Right ventricle myocardium superior (tissue), 1 donor: Measurements from ENCODE around the gene LEMD2. TPM values are rescaled to one million over a fixed set of nuclear protein-coding genes. Genes with fewer than 3 reads are reported as not detected.

Experiments used
- ATAC-seq: fragments of 200-7000 bp; cut with Tn5 transposase; one replicate; pipeline ENCODE4 v1.9.1; 2020; ENCODE audit warnings: mild to moderate bottlenecking; ENCODE audit not compliant: poor library complexity
- DNase-seq: peaks from one replicate; pipeline ENCODE4 v3.0.0-alpha.2; 2020
- intact Hi-C: fragments of 100-400 bp; cut with DNase I; formaldehyde crosslinking; loops from one replicate; pipeline ENCODE4 v1.11.2; 2022
- total RNA-seq: library from RNA; stranded (reverse); fragmentation: NEBNext Ultra II Directional; extraction: Animal tissue kit (Norgen Biotek cat#: 25700); gene quantifications from one replicate; pipeline ENCODE4 v1.2.1, GENCODE V29; 2021
- donor health status: DM: no; HTN: yes; CAD: no; lungs with severe emphysema.

The LEMD2 gene
- total RNA-seq, 1 donor from 2014 or later: 19.1 TPM

DNA sequence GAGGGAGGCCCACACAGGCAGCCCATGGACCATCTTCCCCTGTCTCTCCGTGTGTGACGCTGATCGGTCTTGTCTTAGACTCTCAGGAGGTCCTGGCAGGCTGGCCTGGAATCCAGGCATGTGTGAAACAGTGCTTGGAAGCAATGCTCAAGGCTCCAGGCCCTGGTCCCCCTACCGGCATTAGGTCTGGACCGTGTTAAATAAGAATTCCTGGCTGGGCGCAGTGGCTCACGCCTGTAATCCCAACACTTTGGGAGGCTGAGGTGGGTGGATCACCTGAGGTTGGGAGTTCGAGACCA is 55.3 kb downstream of the LEMD2 start:
- intact Hi-C loops: no loop called here
- DNase-seq (peak; percentile 29), ATAC-seq (no peak)

DNA sequence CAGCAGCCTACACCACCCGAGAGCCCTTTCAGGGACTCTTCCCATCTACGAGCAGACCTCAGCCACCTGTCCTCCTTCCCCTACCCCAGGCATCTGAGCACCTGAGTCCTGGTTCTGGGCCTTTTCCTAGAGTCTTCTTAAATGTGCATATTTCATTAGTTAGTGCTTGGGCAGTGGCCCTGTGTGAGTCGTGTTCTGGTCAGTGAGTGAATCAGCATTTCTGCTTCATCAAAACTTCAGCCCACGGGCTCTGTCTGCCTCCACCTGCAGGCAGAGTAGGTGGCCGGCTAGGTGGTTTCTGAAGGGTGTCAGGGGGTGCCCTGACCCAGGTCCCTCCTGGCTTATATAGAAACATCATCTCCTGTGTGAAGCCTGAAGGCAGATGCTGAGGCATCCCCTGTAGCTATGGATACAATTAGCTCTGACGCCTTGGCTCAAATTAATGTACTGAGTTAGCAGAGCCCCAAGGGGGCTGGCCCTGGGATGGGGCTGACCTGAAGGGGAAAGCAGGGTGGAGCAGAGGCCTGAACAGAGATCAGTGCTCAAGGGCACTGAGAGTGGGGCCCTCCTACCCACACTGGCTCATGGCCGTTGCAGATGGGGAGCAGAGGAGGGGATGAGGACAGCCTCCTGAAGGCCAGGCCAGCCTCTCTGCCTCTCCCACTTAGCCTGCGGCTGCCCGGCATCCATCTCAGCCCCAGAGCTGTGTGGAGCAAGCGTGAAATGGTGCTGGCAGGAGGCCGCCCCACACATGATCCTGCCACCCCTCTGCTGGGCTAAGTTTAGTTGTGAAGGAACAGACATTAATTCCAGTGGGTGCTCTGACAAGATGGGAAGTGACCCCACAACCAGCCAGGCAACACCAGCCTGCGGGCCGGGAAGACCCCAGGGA is 55.9 kb downstream of the LEMD2 start:
- DNase-seq (no peak), ATAC-seq (no peak)
- intact Hi-C loops: no loop called here

DNA sequence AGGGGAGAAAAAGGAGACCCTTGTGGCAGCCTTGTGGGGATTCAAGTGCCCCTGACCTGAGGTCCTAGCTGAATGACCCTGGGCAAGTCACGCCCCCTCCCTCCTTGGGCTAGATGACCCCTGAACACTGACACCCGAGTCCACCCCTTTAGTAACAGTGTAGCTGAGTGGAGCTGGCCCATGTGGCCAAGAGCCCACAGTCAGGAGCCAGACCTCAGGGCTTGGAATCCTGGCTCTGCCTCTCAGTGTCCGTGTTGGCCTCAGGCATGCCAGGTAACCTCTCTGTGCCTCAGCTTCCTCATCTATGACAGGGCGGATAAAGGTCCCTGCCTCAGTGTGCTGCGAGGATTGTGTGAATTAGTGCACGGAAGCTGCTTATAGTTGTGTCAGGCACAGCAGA is 56.5 kb downstream of the LEMD2 start:
- ATAC-seq (no peak), DNase-seq (no peak)
- intact Hi-C loops: no loop called here

DNA sequence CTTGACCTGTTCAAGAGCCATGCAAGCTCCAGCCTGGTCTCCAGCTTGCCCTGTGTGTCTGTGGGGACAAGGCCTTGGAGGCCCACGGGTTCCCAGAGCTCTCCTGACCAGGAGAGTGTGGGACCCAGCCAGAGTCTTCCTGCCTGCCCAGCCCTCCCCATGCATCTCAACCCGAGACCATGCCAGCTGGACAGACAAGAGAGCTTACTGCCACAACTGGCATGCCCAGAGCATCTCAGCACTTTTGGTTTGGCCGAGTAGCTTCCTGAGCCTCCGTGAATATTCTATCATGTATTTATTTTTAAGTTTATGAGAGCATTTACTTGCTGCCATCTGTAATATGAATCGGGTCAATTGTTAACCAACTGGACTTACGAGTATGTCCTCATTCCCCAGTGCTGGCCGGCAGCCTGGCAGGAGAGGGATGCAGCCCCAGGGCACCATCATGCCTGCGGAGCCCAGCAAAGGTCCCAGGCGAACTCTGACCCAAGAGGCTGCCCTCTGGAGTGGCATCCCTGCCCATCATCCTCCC is 57.1 kb downstream of the LEMD2 start:
- DNase-seq (no peak), ATAC-seq (peak; percentile 11)
- intact Hi-C loops: no loop called here

DNA sequence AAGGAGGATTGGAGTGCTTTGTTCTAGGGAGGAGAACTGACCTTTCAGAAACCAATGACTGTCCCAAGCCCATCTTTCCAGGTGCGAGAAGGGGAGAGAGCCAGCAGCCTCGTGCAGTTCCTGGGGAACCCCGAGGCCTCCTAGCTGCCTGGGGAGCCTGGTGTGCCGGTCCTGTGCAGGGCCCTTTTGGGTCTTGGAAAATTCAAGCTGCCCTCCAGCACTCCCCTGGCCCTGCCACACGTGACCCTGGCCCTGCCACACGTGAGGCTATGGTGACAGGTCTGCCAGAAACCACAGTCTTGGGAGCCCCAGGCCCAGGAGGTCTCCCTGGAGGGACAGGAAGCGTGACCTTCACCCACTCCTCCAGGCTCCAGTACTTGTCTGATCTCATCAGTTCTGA is 57.9 kb downstream of the LEMD2 start:
- intact Hi-C loops: no loop called here
- DNase-seq: no peak
- ATAC-seq: no peak

DNA sequence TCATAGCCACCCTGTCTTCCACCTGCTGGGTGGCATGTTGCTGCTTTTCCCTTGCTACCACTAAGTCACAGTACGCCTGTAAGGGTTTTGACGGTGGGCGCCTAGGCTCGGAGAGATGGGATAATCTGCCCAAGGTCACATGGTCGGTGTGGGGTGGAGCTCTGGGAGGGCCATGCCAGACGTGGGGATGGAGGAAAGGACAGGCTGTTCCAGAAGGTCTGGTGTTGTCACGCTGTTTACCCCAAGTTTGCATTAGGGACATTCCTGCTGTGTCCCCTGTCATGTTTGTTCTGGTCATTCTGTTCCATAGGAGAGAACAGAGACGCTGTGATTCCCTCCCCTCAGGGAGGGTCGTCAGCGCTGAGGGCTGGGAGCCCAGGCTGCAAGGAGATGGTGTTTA is 58.3 kb downstream of the LEMD2 start:
- peak; percentile 4 for ATAC-seq
- intact Hi-C loops: no loop called here

DNA sequence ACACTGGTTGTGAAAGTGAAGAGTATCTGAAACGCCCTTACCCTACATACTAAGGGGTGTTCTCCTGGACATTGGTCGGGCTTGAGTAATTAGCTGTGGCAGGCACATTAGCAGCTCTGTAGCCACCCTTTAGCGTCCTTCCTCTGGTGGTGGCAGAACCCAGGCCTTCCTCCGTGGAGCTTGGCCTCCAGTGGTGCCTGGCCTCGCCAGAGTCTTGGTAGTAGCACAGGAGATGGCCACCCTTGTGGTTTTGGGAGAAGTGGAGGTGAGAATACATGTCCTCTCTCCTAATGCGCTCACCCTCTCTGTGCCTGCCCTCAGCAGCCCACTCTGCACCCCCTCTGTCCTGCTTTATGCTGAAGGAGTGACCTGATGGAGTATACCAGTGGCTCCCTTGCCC is 59.9 kb downstream of the LEMD2 start:
- intact Hi-C loops: no loop called here
- no peak for DNase-seq
- ATAC-seq: no peak

More for the DNA sequence above, 58.3 kb downstream of the LEMD2 start:
- DNase-seq: no peak

DNA sequence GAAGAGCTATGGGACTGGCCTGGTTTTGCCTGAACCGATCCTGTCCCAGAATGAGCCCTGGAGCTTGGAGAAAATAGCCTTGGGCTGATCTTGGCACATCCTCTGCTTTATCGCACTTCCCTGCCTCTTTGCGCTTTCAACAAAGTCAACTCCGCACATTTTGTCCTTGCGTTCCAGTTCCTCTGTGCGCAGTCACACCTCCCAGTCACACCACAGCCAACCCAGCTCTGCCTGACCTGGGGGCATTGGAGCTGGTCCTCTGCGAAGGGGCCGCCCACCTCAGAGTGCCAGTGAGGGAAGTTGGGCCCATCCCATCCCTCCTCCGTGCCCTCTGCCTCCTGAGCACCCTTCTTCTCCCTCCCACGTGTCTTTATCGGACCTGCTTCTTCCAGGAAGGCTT is 60.5 kb downstream of the LEMD2 start:
- intact Hi-C loops: no loop called here
- peak; percentile 70 for DNase-seq
- peak; percentile 72 for ATAC-seq

DNA sequence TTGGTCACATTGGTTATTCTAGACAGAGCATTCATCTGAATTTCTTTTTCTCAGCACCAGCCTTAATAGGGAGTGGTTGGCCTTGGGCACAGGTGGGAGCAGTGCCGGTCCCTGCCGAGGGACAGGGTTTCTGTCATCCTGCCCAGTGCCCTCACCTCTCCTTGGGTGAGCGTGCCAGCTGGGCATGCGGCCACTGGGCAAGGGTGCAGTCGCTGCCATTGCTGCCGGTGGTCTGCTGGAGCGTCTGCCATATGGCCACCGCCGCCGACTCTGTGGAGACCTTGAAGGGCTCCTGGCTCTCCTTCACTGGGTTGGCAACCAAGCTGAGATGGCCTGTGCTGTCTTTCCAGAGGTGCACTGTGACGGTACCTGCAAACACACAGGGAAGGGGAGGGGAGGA is 61.0 kb downstream of the LEMD2 start:
- DNase-seq (peak; percentile 76), ATAC-seq (peak; percentile 62)
- intact Hi-C loops: no loop called here

DNA sequence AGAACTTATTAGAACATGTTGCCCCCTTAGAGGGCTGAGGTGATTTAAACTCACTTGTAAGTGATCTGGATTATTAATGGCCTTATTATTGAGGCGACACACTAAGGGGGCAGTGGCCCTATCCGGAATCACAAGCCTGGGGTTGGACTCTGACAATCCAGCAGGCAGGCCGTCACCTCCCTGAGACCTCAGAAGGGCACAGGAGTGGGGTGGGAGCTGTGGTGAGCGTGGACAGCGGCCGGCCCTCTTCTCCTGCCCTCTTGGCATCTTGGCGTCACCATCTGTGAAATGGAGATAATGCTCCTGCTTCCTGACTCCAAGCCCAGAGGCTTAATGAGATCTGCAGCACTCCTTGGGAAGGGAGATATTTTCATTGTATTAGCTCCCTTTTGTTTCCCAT is 61.8 kb downstream of the LEMD2 start:
- DNase-seq (no peak), ATAC-seq (no peak)
- intact Hi-C loops: no loop called here

DNA sequence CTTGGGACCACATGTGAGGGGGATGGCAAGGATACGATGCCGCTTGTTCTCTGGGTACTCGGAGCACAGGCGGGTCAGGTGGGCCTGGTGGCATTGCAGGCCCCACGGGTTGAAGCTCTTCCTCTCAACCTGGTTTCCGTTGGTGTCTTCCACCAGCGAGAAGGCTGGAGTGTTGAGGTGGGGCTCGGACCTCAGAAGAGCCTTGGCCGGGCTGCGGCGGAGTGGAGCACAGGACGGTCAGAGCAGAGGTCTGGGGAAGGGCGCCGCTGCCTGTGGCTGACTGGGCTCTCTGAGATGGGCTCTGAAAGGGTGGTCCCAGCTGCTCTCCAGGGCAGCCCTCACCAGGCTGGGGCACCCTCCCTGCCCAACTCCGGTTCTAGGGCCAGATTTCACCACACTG is 62.2 kb downstream of the LEMD2 start:
- ATAC-seq (no peak), DNase-seq (no peak)
- intact Hi-C loops: no loop called here

DNA sequence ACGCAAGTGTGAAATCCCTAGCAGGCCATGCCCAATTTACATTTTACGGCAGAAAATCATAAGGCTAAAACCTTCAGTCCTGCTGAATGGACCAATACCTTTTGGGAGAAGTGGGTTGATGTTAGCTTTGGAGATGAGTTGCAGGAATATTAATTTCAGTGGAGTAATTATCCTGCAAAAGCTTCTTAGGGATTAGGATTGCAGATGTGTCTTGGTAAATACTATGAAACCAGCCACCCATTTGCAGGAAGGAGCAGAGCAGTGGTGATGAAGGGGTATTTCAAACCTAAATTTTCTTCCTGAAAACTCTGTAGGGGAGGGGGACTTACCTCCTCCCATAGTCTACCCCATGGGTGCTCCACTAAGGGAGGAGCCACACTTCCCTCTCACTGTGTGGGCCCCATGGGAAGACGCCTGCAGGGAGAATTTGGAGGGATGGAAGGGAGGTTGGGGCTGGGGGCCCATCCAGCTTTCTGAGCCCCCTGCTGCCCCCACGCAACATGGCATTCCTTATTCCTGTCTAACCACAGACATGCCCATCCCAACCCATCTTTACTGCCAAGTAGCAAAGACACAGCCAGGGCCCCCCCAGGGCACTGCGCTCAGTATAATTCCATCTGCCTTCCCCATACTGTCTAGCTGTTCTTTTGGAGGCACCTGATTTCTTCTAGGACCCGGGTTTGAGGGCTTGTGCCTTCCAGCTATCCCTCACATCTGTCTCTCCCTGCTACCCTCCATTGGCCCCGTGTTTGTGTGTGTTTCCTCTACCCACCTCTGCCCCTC is 62.8 kb downstream of the LEMD2 start:
- intact Hi-C loops: no loop called here
- DNase-seq: no peak

DNA sequence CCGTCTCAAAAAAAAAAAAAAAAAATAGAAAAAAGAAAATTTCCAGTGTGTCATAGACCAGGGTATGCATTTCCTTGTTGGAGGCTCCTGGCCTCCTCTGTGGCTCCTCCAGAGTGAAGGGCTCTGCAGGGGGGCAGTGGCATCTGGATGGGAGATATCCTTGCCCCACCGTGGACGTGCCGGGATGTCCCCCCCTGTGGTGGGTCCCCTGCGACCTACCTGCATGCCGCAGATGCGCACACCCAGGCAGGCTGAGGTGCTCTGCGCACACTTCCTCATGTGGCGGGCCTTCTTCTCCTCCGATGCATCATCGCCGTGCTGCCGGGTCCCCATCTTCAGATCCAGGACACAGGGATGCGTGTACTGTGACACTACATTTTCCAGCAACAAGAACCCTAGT is 63.7 kb downstream of the LEMD2 start:
- intact Hi-C loops: no loop called here
- DNase-seq: no peak

More for the DNA sequence above, 62.8 kb downstream of the LEMD2 start:
- ATAC-seq: no peak

DNA sequence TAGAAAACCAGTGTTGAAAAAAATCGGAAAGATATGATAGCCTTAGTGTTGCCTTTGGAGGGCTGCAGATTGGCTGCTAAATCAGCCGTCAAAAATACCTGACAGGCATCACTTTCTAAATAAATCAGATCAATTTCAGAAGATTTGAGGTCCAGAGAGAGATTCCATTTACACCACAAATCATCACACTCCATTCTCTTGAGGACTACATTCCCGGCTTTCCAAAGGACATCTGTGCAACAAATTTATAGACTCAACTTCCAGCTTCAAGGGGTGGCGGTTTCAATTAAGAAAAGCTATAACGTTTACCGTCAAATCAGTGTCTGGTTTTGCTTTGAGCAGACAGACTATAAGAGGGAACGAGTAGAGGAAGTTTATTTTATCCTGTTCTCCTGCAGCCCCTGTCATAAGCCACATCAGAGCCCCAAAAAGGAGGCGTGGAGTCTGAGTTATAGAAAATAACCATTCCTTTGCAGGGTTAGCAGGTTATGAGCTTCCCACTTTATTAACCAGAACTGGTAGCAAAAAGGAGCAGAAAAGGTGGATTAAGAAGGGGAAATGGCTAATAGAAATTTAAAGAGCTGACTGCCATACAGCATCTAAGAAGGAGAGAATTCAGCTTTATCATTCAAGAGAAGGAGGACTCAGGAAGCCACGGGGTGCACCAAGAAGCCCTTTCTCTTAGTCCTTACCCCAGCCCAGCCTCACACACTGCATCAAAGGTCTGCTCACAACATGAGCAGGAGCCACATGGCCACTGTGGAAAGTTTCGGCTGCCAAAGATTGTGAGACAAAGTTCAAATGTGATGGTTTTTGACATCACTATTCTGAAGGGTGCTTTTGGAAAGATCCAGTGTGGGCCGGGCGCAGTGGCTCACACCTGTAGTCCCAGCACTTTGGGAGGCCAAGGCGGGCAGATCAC is 64.6 kb downstream of the LEMD2 start:
- intact Hi-C loops: no loop called here
- DNase-seq: no peak
- ATAC-seq: no peak

More for the DNA sequence above, 63.7 kb downstream of the LEMD2 start:
- ATAC-seq: no peak

DNA sequence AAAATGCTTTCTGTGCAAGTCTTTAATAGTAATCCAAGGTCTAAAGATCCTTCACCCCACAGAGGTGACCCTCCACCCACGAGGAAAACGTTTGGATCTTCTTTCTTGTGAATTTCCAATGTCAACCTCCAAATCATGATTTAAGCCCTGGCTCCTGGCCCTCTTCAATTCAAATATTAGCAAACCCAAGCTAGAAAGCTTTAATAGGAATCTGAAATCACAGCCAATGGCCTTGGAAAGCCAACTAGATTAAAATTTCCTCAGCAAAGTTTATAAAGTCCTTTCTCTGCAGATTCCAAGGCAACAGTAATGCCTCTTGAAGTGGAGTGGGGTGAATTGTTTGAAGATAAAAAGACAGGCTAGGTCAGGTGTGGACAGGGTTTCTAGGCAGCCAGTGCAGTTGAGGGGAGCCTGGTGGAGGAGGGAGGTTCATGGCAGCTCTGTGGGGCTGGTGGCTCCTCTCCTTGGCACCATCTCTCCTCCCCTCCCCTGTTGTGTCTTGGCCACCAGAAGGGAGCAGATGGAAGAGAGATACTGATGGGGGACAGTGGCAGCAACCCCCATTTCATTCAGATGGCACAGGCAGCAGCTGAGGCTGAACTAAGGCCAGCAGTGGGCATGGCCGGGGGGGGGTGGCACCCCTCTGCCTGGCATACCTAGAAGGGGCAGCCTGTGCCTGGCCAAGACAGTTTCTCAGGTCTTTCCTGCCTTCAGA is 65.4 kb downstream of the LEMD2 start:
- ATAC-seq: no peak
- DNase-seq: peak; percentile 33
- intact Hi-C loops: no loop called here

DNA sequence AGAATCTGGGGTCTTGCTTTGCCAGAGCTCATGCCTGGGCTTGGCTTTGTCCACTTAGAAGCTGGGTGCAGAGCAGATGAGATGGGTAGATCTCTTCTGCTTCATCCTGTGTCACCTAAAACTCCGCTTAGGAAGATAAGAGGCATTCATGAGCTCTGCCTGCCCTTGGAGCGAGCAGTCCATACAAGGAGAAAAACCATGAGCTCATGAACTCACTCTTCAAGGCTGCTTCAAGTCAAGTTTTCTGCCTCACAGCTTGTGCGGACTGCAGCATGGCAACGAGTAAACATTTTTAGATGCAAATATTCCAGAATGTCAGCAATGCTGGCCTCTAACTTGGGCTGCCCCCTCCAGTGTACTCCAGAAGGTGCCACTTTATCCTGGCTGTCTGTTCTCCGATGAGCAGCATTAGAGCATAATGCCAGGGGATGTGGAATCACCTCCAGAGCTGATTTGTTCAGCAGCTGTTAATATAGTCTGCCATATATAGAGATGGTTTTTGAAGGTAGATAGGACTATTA is 66.8 kb downstream of the LEMD2 start:
- intact Hi-C loops: no loop called here

DNA sequence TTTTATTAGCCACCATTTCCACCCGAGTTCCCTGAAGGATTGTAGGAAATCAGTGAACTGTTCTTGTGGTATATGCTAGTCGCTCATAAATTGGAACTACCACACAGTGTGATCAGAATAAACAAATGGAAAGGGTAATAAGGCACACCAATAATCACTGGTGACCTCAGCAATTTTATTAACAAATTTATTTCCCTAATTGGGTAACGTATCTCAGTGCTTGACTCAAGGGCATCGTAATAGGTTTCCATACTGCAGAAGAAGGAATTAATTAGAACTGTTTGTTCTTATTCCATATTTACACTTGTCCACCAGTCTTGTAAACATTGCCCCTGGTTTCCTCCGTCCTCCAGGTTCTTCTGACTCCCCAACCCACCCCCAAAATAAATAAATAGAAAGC is 67.4 kb downstream of the LEMD2 start:
- ATAC-seq (no peak), DNase-seq (no peak)
- intact Hi-C loops: no loop called here

More for the DNA sequence above, 66.8 kb downstream of the LEMD2 start:
- no peak for DNase-seq
- peak; percentile 20 for ATAC-seq
